GM19455 (cell line): ENCODE results near the gene SHISA4.

Source experiments
- ATAC-seq: cut with Tn5 transposase; IDR thresholded peaks from one replicate; pipeline ENCODE4 v1.9.1; 2021; ENCODE audit not compliant: unreplicated experiment

Gene SHISA4

DNA sequence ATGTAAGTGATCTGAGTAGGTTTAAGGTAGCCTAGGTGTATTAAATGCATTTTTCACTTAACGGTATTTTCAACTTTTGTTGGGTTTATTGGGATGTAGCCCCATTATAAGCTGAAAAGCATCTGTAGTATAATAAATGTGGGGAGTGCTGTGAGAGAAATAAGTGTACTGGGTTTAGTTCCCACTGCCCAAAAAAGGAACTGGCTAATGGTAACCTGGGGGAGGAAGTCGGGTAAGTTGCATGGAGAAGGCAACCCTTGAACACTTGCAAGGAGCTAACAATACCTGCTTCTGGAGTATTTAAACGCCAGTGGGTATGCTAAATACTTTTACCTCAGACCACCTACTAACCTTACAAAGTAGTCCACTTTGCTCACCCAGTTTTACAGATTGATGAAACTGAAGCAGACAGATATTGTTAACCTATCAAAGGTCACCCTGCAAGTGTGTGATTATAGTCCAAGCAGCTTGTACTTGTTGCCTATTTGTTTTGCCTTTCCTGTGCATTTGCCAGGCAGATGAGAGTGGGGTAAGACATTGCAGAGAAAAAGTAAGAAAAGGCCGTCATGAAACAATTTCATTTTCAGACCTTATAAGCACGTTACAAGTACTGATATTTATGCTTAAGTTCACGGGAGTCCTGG is 7.6 kb upstream of the SHISA4 start:
- no peak for ATAC-seq

DNA sequence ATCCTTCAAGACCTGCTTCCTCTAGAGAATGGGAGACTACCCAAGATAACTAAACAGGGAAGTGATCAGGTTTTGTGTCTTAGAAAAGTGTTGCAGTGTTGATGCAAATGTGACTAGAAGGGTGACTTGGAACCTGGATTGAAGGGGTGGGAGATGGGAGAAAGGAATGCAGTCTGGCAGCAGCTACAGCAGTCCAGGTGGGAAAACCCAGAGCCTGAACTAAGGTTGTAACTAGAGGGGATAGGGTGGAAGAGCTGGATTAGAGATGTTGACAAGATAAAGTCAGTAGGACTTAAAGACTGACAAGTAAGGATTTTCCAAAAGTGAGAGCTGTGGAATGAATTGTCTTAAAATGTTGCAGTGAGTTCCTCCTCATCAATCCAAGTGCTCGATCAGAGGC is 7.1 kb upstream of the SHISA4 start:
- no peak for ATAC-seq

DNA sequence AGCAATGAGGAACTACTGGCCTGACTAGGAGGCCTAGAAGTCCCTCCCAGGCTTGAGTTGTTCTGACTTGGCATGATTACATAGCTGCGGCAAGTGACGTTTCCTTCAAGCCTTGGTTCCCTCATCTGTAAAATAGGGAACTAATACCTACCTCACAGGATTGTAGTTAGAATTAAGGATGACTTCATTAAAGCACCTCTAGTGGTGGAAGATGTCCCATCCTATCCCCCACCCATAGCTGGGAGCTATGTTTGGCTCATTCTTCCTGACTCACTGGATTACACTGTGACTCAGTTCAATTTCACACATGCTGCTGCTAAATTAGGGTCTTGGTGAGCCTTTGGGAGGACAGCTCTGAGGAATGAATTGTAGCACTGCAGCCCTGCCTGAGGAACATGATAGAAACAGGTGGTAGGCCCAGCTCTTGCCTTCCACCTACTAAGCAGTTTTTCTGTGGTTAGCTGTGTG is 6.0 kb upstream of the SHISA4 start:
- ATAC-seq, result no peak

DNA sequence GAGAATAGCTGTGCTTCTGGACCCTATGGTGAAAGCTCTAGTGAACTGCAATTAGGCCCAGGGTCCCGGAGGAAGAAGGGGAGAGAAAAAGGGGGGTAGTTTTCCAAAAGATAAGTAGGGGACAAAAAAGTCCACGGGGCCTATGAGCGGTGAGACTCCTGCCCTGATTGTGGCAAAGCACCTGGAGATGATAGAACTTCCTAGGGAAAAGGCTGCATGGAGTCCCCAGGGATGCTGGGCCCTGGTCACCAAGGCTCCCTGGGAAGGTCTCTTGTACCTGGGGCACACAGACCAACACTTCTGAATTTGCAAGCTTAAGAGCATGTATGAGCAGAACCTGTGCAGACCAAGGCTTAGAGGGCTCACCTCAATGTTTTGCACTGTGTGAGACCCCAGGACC is 5.4 kb upstream of the SHISA4 start:
- no peak for ATAC-seq

DNA sequence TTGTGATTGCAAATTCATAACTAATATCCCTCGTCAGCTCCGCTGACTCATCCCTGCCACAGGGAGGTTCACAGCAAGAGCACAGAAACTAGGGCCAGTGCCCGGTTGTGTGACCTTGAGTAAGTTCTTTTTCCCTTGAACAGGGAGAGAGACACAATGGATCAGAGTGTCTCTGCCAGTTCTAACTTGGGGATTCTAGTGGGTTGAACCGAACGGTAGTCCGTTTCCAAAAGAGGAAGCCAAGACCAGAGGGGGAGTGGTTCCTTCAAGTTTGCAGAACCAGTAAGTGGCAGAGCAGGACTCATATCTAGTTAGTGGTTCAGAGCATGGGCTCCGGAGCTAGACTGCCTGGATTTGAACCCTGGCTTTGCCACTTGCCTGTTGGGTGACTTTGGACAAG is 4.9 kb upstream of the SHISA4 start:
- no peak for ATAC-seq

DNA sequence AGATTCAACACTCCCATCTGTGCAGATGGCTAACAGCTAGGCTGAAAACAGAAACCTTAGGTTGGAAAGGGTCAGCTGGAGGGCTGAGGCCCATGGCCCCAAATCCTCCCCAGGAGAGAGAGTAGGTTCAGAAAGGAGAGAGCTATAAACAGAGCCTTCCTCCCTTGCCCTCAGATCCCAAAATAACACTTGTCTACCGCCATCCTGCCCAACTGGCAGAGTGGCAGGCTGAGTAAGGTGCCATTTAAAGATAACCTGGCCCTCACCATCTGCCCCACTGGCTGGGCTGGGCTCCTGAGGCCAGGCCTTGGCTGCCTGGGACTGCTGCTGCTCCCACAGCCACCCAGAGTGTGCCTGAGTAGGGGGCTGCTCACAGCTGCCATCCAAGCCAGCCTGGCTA is 4.3 kb upstream of the SHISA4 start:
- ATAC-seq, result no peak

DNA sequence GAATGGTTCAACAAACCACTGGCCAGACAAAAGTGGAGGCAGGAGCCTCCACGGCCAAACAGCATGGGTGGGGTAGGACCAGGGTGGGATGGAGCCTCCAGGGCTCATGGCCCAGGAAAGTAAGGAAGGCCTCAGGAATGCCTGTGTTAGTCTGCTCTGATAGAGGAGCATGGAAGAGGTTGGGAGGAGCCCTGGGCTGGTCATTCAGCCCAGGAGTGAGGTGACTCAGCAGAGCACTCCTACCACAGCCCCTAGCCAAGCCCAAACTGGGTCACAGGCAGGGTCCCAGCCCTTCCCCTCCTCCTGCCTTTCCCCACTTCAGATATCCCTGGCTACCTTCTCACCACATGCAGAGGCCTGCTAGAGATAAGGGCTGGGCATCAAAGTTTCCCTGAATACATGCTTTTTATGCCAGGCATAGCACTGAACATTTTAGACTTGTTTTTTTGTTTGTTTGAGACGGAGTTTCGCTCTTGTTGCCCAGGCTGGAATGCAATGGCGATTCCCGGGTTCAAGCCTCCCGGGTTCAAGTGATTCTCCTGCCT is 3.1 kb upstream of the SHISA4 start:
- ATAC-seq, result no peak

DNA sequence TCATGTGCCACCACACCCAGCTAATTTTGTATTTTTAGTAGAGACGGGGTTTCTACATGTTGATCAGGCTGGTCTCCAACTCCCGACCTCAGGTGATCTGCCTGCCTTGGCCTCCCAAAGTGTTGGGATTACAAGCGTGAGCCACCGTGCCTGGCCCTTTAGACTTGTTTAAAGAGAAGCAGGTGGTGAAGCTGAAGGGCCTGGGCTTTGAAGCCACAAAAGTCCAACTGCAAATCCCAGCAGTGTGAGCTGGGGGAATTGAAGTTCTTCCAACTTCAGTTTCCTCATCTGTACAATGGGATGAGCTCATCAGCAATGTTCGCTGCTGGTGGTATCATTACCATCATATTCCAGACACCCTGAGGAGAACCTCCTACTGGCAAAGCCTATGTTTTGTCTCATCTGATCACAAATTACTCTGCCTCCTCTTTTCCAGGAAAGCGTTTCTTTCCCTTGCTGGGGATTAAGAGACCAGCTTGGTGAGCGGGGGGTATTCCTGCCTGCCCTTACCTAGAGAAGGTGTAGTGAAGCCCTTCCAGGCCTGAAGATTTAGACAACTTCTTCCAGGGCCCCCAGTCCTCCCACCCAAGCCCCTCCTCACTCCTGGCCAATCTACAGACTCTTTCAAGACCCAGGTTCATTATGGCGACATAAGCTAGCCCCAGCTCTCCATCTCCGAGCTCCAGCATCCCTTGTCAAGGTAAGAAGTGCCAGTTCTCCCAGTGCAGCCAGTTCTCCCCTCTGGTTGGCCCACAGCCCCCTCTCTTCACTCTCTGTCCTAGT is 2.4 kb upstream of the SHISA4 start:
- ATAC-seq, result no peak

DNA sequence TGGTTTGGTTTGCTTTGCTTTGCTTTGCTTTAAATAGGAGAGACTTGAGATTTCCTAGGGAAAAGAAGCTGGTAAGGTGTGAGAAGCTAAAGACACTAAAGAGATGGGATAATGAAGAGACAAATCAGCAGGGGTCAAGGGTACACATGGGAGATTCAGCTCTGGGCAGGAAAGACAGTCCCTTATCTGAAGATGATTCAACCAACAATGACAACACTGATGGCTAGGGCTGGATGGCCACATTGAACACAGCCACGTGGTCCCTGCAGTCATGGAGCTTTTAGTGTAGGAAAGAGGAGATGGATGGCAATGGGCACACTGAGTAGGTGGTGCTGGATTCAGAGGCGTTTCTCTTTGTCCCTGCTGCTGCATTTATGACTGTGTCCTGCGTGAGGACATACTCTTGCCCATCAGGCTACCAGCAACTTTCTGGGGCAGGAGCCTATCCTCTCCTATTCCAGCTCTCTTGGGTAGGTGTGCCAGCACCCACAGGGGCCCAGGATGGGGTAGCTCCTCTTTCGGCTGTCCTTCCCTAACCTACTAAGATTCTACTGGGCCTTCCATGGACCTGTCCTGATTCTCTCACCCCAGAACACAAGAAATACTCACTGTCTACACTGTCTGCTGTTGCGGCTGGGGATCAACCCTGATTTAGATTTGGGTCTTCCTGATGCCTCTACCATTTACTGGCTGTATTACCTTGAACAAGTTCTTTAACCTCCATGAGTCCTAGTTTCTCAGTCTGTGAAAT is 1.4 kb upstream of the SHISA4 start:
- no peak for ATAC-seq

DNA sequence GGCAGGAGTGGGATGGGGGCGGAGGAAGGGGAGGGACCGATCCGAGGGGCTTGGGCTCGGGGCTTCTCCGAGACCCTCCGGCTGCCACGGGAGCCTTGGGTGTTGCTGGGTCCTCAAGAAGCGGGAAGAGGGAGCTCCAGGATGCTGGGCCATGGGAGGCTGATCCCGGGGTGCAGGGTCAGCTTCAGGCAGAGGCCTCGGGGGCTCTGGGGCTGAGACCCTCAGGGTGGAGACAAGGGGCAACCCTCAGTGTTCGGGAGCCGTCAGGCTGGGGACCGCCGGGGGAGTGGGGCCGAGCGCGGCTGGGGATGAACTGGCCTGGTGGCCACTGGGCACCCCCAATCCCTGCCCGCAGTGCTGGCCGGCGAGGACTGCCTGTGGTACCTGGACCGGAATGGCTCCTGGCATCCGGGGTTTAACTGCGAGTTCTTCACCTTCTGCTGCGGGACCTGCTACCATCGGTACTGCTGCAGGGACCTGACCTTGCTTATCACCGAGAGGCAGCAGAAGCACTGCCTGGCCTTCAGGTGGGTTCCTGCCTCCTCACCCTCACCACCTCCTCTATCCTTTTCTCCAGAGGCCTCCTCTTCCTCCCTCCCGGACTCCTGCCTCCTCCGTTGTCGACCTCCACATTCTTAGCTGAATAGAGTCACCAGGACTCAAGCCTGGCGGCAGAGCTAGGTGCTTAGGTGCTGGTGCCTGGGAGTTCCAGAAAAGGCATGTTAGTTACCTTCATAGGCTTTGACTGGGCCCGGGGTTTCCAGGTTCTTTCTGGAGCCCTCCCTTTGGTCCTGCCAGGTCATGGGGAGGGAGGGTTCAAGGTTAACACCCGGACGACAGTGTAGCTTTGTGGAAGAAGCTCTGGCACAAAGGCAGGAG is 631 bp downstream of the SHISA4 start:
- ATAC-seq, result no peak

DNA sequence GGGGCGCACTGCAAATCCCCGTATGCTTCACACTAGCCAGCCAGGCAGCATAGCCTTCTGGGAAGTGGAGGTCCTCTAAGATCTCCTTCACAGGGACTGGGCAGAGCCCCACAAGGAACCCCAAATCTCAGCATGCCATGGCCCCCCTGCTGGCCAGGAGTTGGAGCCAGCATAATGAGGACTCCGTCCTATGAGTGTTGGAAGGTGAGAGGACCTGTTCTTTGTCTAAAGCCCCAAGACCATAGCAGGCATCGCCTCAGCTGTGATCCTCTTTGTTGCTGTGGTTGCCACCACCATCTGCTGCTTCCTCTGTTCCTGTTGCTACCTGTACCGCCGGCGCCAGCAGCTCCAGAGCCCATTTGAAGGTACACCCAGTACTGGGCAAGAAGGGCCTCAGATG is 1.5 kb downstream of the SHISA4 start:
- no peak for ATAC-seq

DNA sequence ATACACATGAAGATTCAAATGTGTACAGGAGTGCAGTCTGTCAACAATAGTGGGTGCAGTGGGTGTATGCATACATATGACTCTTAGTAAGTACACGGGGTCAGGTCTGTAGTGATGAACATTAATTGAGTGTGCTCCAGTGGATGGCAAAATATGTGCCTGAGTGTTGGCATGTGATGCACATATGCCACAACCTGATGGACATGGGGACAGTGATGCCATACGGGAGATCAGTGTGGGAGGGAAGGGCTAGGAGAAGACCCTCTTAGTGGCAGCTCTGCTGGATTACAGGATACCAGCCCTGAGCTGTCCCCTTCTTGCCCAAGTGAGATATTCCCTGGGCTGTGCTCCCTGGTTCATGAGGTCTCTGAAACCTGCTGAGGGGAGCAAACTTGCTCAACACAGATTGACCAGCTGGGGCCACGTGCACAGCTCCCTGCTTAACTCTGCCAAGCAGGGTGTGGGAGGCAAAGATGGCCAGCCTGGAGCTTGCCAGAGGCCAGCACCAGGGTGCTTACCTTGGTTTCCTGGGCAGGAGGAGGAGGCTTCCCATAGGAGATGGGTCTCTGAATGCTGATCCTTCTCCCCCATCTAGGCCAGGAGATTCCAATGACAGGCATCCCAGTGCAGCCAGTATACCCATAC is 2.2 kb downstream of the SHISA4 start:
- ATAC-seq, result no peak

DNA sequence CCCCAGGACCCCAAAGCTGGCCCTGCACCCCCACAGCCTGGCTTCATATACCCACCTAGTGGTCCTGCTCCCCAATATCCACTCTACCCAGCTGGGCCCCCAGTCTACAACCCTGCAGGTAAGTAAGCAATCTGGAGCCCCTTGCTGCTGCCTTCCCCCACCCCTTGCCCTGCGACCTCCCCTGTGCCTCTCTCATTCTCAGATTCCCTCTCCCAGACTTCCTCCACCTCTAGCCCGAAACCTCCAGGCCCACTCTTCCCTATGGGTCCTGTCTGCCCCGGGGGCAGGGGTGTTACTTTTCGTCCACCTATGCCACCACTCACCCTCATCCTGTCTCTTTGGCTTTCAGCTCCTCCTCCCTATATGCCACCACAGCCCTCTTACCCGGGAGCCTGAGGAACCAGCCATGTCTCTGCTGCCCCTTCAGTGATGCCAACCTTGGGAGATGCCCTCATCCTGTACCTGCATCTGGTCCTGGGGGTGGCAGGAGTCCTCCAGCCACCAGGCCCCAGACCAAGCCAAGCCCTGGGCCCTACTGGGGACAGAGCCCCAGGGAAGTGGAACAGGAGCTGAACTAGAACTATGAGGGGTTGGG is 2.9 kb downstream of the SHISA4 start:
- ATAC-seq, result no peak

DNA sequence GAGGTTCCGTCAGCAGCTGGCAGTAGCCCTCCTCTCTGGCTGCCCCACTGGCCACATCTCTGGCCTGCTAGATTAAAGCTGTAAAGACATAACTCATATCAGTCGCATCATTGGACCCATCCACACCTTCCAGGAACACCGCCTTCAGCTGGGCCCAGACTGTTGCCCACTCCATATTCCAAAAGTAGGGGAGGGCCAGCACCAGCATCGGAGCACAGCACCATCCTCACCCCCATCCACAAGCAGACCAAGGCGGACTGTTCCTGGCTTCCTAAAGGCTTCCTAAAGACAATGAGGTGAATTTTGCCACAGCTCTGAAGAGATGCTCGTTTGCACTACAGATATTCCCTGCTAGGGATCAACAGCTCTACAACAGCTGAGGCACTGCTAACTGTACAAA is 3.5 kb downstream of the SHISA4 start:
- ATAC-seq, result no peak

DNA sequence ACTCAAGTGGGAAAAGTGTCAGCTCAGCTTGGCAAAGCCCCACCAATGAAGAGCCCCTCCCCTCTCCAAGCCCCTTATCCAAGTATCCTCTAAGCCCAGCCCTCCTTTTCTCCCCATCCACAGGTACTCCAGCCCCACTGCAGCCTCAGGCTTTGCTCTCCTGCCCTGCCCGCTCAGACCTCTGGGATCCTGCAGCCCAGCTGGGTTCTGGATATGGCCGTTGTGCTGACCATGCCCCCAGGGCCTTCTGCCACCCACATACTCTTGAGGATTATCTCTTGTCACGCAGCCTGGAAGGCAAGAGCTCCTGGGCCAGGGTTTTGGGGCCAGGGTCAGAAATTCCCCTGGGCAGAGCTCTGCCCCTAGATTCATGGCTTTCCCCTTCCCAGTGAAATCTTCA is 4.7 kb downstream of the SHISA4 start:
- no peak for ATAC-seq

DNA sequence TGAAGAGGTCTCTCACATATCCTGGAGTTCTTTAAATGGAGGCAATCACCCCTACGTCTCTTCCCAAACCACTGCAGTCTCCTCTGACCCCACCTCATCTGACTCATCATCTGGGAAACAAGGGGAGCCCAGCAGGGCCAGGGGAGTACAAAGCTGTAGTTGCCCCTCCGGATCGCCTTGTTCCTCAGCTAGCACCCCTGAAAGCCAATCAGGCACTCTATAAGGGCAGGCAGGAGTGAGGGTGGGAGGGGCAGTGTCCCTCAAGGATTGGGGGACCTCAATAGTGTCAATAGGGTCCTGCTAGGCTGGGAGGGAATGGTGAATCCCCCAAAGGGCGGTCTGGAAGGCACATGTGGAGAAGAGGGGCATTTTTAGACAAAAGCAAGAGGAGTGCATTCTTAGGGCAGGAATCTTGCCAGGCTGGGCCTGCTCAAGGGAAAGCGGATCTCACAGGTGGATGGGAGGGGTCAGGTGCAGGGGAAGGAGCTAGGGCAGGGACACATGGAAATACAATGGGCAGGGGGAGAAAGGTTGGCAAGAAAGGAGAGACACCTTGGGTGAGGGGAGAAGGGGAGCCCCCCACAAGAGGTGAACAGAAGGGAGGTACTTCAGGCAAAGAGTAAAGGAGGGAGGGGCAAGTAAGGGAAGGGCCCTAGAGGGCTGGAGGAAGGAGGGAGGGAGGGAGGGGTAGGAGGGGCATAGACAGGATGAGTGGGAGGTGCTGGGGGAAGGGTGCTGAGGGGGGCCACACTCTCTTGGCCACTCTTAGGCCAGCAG is 5.8 kb downstream of the SHISA4 start:
- ATAC-seq, result no peak

DNA sequence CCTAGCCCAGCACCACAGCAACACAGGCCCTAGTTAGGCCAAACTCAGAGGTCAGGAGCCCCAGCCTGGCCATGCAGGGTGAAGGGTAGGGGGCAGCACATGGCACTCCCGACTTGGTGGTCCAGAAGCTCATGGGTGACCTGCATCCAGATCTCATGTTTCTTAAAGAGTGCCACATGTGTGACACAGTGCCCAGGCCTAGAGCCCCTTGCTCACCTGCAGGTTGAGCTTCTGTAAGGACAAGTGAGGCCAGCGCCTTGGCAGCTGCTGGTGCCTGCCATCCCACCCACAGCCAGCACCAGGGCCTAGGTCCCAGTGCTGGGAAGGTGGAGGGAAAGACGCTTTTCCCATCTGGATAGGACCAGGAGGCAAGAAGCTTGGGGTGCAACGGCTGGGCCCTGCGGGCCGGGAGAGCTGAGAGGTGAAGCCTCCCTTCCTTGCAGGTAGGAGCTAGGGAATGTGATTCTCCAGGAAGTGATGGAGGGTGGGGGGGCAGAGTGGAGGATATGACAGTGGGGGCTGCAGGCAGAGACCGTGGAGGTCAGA is 6.5 kb downstream of the SHISA4 start:
- no peak for ATAC-seq

DNA sequence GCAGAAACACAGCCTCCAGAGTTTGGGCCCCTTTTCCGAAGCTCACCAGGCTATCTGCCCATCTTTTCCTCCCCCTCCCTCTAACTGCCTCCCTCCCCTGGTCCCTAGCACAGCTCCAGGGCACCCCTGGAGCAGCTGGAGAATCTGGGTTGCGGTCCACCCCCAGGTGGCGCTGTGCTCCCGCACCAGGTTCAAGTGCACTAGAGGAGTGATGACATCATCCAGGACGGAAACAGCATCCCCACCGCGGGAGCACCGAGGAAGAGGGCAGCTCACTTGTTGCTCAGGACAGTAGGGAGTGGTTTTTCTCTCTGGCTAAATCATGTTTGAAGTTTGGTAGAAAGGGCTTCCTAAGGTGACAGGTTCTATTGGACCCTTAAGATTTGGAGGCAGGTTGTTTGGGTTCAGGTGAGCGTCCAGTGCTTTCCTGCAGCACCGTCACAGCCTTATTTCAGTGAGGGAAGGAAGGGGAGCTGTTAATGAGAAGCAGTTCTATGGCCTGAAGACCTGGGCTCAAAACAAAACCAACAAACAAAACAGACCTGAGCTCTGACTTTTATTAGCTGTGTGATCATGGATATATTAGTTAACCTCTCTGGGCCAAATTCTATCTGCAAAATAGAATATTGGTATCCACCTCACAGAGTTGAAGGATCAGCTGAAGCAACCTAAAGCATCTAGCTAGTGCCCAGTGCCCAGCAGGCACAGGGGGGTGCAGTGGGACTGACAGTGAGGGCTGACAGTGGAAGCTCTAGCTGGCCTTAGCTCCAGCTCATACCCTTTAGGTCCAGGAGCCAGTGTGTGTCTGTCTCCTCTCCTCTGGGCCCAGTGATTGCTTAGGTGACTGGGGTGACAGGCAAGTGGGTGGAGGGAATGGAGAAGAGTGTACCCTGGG is 7.5 kb downstream of the SHISA4 start:
- peak; percentile 77 for ATAC-seq
